NB4 (cell line): Measurements from ENCODE around the gene MAST4.

ENCODE experiments used
- MYC ChIP-seq: IDR thresholded peaks from 2 replicates; pipeline ENCODE4 v1.6.1; 2011; ENCODE audit warnings: low read depth, low read length
- POLR2A ChIP-seq: IDR thresholded peaks from 2 replicates; pipeline ENCODE4 v1.6.1; 2011; ENCODE audit warnings: mild to moderate bottlenecking; ENCODE audit not compliant: insufficient read length; ENCODE audit errors: extremely low read depth
- TF ChIP-seq, protein P1 (sequence below): IDR thresholded peaks from one replicate; pipeline ENCODE4 v1.5.1; 2012; ENCODE audit warnings: low read depth, low read length
- TF ChIP-seq, protein P2 (sequence below): IDR thresholded peaks from 2 replicates; pipeline ENCODE4 v1.6.1; 2011; ENCODE audit warnings: low read depth, low read length

DNA sequence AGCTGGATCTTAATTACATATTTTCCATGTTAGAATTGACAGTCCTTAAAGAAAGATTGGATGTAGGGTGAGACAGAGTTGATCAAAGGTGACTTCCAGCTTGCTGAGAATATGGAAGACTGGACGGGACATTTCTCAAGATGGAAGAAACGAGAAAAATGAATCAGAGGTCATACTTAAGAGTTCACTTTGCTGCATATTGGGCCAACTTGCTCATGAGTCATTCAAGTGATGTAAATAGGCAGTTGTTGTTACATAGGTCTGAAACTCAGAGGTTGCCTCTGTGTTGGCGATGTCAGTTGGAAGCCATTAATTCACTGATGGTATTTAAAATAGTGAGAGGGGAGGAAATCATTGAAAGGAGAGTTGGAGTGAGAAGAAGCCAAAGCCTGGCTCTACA is 467.6 kb downstream of the MAST4 start:
- TF ChIP-seq POLR2A (no peak), MYC (no peak)
- TF ChIP-seq, protein P1, sequence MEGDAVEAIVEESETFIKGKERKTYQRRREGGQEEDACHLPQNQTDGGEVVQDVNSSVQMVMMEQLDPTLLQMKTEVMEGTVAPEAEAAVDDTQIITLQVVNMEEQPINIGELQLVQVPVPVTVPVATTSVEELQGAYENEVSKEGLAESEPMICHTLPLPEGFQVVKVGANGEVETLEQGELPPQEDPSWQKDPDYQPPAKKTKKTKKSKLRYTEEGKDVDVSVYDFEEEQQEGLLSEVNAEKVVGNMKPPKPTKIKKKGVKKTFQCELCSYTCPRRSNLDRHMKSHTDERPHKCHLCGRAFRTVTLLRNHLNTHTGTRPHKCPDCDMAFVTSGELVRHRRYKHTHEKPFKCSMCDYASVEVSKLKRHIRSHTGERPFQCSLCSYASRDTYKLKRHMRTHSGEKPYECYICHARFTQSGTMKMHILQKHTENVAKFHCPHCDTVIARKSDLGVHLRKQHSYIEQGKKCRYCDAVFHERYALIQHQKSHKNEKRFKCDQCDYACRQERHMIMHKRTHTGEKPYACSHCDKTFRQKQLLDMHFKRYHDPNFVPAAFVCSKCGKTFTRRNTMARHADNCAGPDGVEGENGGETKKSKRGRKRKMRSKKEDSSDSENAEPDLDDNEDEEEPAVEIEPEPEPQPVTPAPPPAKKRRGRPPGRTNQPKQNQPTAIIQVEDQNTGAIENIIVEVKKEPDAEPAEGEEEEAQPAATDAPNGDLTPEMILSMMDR = no peak
- TF ChIP-seq, protein P2, sequence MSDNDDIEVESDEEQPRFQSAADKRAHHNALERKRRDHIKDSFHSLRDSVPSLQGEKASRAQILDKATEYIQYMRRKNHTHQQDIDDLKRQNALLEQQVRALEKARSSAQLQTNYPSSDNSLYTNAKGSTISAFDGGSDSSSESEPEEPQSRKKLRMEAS = no peak
